ENCODE results near the gene TXNDC8.
"Not testable (repeated sequence)": the region's sequence is repeated elsewhere in the genome, so short reads cannot be mapped to it uniquely, and the experiment has no call there.

Gene TXNDC8

GRCh38 chr9:110337727-110338126 is at the start of gene TXNDC8:
Gene TXNDC8 (minus strand): TSS chr9:110337863.
- no peak for DNase-seq

DNA sequence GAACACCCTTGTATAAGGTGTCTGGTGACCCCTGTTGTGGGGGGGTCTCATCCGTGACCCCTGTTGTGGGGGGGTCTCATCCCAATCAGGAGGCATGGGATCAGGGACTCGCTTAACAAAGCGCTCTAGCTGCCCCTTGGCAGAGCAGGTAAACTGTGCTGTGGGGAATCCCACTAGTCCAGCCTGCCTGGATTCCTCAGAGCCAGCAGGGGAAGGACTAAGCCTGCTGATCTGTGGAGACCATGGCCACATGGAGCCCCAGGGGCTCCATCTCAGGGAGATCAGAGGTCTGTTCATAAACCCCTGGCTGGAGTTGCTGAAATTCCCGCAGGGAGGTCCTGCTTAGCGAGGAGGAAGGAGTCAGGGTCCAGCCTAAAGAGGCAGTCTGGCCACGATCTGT is 45.8 kb upstream of the TXNDC8 start:
- DNase-seq = no peak

- DNase-seq = no peak
Observed at GRCh38 chr9:110382731-110383130, 45.1 kb upstream of the TXNDC8 start.

DNA sequence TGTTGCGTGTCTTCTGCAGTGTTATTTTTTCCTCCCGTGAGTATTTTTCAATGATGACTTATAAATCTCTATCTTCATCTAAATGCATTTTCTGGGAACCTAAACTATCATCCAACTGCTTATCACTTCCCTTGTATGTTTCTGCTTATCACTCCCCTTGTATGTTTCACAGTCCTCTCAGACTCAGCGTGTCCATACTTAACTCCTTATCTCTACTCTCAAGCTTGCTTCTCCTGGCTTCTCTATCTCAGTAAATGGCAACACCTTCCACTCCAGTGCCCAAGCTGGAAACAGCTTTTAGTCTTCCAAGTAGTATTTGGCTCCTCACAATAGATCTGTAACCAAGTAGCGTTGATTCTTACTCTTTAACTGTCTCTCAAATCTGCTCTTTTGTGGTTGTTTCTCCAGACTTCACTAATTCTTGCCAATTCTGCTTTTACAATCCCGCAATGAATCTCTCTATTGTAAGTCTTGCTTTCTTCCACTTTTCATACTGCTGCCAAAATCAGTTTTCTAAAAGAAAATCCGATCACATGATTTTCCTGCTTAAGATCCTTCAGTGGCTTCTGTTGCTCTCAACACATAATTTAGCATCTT is 33.8 kb upstream of the TXNDC8 start:
- DNase-seq = no peak

DNA sequence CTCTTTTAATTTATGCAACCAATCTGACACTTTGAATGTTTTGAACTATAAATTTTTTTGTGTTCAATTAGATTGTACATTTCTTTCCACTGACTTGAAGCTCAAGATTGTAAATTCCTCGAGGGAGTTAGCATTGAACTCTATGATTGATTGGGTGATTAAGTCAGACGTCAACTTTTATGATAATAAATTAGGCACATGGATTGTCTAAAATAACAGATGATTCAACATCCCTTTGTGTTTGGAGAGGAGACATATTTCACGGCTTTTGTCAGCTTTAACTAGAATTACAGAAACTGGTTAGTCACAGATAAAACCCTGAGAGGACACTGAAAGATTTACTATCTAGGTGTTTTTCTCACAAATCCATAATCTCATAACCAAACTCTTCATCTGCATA is 32.7 kb upstream of the TXNDC8 start:
- DNase-seq = no peak

- no peak for DNase-seq
Observed at GRCh38 chr9:110364451-110364850, 26.8 kb upstream of the TXNDC8 start.

DNA sequence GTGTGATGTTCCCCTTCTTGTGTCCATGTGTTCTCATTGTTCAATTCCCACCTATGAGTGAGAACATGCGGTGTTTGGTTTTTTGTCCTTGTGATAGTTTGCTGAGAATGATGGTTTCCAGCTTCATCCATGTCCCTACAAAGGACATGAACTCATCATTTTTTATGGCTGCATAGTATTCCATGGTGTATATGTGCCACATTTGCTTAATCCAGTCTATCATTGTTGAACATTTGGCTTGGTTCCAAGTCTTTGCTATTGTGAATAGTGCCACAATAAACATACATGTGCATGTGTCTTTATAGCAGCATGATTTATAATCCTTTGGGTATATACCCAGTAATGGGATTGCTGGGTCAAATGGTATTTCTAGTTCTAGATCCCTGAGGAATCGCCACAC is 21.3 kb upstream of the TXNDC8 start:
- not testable (repeated sequence) for DNase-seq

GRCh38 chr9:110357505-110357904 is 19.8 kb upstream of the TXNDC8 start:
- no peak for DNase-seq

GRCh38 chr9:110356639-110357395 is 19.2 kb upstream of the TXNDC8 start:
- no peak for DNase-seq

- DNase-seq = no peak
Observed at GRCh38 chr9:110355911-110356310, 18.2 kb upstream of the TXNDC8 start.

GRCh38 chr9:110351009-110351467 is 13.4 kb upstream of the TXNDC8 start:
- no peak for DNase-seq

- no peak for DNase-seq
Observed at GRCh38 chr9:110346325-110346724, 8.7 kb upstream of the TXNDC8 start.

DNA sequence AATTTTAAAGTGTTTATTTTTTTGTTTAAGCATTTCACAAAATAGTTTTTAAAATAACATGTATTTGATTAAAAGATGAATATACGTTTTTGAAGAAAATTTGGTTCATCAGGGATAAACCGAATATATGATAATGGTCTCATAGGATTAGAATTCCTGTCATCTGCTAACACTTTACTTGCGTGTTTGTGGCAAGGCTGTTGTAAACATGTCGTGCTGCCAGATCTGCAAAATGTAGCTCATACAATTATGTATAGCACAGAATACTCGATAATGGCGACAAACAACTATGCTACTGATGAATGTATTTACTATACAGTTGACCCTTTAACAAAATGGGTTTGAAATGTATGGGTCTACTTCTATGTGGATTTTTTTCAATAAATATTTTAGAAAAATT is 7.2 kb upstream of the TXNDC8 start:
- no peak for DNase-seq

DNA sequence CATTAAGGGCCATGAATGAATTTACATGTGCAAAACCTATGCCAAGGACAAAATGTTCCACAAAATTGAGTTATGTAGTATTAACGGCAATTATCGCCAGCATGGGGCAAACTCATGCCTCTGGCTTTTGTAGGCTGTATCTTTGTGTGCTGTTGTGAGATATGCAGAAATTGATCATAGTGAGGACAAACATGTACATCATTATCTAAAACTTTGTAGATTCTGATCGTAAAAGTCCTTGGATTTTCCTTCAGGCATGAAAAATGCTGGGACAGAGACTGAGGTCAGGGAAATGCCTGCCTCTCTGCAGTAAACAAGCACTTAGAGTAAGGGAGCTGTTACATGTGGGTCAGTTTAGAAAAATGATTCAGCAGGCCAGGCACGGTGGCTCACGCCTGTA is 5.9 kb upstream of the TXNDC8 start:
- no peak for DNase-seq

DNA sequence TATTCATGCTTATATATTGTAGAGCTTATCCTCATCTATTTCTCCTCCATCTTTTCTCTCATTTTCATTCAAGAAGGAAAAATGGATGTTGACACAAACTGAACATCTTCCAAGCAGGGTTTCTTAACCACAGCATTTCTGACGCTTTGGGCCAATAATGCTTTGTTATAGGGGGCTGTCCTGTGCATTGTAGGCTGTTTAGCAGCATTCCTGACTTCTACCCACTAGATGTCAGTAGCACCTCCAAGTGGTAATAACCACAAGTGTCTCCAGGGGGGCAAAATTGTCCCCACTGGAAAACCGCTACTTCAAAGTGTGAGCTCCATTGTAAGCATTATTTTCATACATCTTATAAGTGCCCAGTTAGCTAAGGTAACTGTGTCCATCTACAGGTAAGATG is 2.6 kb upstream of the TXNDC8 start:
- no peak for DNase-seq

DNA sequence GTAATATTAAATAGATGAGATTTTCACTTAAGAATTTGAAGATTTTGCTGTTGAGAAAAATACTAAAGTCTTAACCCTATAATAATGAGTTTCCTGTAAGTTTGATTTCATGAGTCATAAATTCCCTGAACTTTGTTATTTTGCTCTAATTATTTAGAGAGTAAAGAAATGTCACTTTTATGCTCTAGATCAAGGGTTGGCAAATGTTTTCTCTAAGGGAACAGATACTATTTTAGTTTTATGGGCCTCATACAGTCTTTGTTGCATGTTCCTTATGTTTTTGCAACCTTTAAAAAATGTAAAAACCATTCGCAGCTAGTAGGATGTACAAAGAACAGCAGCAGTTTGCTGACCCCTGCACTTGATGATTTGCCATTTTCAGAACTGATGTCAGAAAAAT is 480 bp upstream of the TXNDC8 start:
- no peak for DNase-seq

DNA sequence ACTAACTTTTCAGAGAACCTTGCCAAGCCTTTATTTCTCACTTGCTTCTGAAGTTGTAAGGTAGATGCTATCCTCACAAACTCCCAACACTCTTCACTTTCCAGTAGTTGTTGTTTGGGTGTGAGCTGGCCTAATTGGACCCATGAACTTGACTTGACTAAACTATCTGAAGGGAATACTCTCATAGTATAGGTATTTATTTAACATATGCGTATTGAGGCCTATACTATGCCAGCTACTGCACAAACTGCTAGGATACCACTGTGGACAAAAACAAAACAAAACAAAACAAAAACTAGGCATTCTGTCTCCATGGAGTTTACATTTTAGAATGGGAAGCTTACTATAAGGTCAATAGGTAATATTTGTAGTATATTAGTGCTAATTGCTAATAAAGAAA is 1.3 kb downstream of the TXNDC8 start:
- DNase-seq = no peak

DNA sequence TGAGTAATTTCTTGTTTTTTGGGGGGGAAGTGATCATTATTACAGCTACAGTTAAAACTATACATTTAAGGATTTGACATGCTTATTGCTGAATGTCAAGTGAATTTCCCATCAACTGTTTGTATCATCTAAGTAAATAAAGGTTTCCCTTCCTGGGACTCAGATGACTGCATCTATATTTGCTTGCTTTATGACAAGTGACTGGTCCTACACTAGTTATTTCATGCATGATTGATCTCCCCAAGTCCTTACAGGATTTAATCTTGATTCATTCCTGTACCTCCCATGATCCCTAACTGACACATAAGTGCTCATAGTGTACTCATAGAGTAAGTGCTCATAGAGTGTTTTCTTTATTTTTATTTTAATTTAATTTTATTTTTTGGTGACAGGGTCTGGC is 2.8 kb downstream of the TXNDC8 start:
- no peak for DNase-seq

DNA sequence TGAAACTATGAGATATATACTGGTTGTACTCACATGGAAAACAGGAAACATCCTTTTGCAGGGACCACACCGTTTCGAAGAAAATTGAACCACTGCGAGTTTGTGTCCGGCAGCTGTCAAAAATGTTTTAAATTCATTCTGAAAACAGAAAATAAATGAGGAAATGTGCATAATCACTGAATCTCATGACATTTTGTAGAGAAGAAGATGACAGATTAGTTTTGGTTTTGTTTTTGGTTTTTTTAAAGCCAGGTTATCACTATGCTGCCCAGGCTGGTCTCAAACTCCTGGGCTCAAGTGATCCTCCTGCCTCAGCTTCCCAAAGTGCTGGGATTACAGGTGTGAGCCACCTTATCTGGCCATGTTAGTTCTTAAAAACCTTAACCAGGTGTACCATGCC is 3.5 kb downstream of the TXNDC8 start:
- DNase-seq = no peak

- DNase-seq = no peak
Observed at GRCh38 chr9:110332766-110333165, 4.9 kb downstream of the TXNDC8 start.

- DNase-seq = no peak
Observed at GRCh38 chr9:110330484-110331105, 7.1 kb downstream of the TXNDC8 start.

DNA sequence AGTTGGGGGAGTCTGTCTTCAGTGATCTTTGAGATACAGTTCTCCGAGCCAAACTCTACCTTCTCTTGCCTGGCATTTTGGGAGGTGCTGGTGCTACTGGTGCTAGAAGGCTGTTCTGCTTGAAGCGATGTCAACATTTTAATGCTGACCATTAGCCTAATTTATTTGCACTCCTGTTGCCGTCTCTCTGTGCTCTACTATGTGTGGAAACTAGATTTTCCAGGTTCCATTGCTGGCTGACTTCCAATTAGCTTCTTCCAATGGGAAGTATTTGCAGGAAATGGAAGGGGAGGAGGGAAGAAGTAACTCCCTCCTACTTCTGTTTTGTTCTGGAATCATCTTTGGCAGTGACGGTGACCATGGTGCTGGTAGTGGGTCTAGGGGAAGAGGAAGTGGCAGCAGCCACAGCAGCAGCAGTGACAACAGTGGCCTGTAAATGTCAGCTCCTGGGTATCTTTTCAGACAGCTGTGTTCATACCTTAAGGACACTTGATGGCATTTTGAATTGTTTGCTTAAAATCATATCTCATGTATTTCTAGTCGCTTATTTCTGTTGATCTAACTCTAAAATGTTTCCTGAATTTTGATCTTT is 7.9 kb downstream of the TXNDC8 start:
- no peak for DNase-seq

GRCh38 chr9:110328763-110329162 is 8.9 kb downstream of the TXNDC8 start:
- no peak for DNase-seq

DNA sequence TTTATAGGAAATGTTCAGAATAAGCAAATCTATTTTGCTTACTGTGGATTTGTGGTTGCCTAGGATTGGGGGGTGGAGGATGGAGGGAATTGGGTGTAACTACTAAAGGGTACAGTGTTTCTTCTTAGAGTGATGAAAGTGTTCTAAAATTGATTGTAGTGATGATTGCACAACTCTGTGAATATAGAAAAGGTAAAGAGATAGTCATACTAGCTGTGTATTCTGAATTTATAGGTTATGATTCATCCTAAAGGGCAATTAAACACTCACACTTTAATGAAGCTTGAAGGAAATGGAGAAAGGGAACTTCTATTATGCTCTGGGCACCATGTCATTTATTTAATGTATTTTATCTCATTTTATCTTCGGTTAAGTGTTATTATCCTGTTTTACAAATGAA is 9.9 kb downstream of the TXNDC8 start:
- DNase-seq = no peak
